GM12892 (cell line): ENCODE results near the gene TBC1D22A.

Experiments used
- POLR2A ChIP-seq: IDR thresholded peaks from 2 replicates; pipeline ENCODE4 v1.6.1; 2011; ENCODE audit warnings: low read depth, low read length, control low read depth
- POLR2AphosphoS5 ChIP-seq: IDR thresholded peaks from 2 replicates; pipeline ENCODE4 v1.6.1; 2011; ENCODE audit warnings: low read depth, low read length, control low read depth
- TAF1 ChIP-seq: IDR thresholded peaks from 2 replicates; pipeline ENCODE4 v1.6.1; 2011; ENCODE audit warnings: low read depth, mild to moderate bottlenecking, control low read depth, low read length, borderline replicate concordance

GRCh38 chr22:46964773-46965550 lies 202.5 kb downstream of the TBC1D22A start:
- TF ChIP-seq POLR2A (no peak), POLR2AphosphoS5 (no peak), TAF1 (no peak)
